ENCODE results near the gene MICU2.

GRCh38 chr13:21638319-21639282, 34.6 kb upstream of the MICU2 start:
- no peak for TF ChIP-seq POLR2A (IDR thresholded peaks at IDR 0.05)
- peak; percentile 56 to 86 (median 69) for TF ChIP-seq CTCF (IDR thresholded peaks at IDR 0.05)
